ENCODE results near the gene NDUFA9.

The NDUFA9 gene

GRCh38 chr12:4648501-4649357 is at the start of gene NDUFA9, which contains the start of gene AKAP3:
NDUFA9 (plus strand) TSS chr12:4649114; CDS start chr12:4649127, 13 bp downstream.
AKAP3 (minus strand) TSS chr12:4649051; CDS start chr12:4638196, 10,855 bp downstream.
- DNase-seq, result peak; percentile 84

- no peak for DNase-seq
These were observed 45.5 kb upstream of the NDUFA9 start for GRCh38 chr12:4603421-4603820.

- DNase-seq, result no peak
These were observed 45.0 kb upstream of the NDUFA9 start for GRCh38 chr12:4603946-4604345.

GRCh38 chr12:4604684-4605193 is 44.2 kb upstream of the NDUFA9 start:
- DNase-seq, result peak; percentile 86

- DNase-seq, result no peak
These were observed 41.9 kb upstream of the NDUFA9 start for GRCh38 chr12:4607056-4607455.

GRCh38 chr12:4609071-4609470 is 39.8 kb upstream of the NDUFA9 start:
- no peak for DNase-seq

GRCh38 chr12:4610481-4610880 is 38.4 kb upstream of the NDUFA9 start:
- no peak for DNase-seq

- no peak for DNase-seq
These were observed 33.2 kb upstream of the NDUFA9 start for GRCh38 chr12:4615667-4616066.

- no peak for DNase-seq
These were observed 27.4 kb upstream of the NDUFA9 start for GRCh38 chr12:4621511-4621910.

GRCh38 chr12:4626543-4626942 is 22.4 kb upstream of the NDUFA9 start:
- no peak for DNase-seq

GRCh38 chr12:4628406-4628805 is 20.5 kb upstream of the NDUFA9 start:
- DNase-seq, result no peak

GRCh38 chr12:4630262-4630661 is 18.7 kb upstream of the NDUFA9 start:
- DNase-seq, result no peak

GRCh38 chr12:4643747-4644146 is 5.2 kb upstream of the NDUFA9 start:
- no peak for DNase-seq

GRCh38 chr12:4645023-4645422 is 3.9 kb upstream of the NDUFA9 start:
- no peak for DNase-seq

- peak; percentile 1 for DNase-seq
These were observed 812 bp upstream of the NDUFA9 start for GRCh38 chr12:4648104-4648500.

GRCh38 chr12:4649358-4649661 is 396 bp downstream of the NDUFA9 start:
- DNase-seq, result no peak

GRCh38 chr12:4653257-4653656 is 4.3 kb downstream of the NDUFA9 start:
- DNase-seq, result no peak

- no peak for DNase-seq
These were observed 4.8 kb downstream of the NDUFA9 start for GRCh38 chr12:4653691-4654090.

- no peak for DNase-seq
These were observed 15.1 kb downstream of the NDUFA9 start for GRCh38 chr12:4663971-4664505.

- no peak for DNase-seq
These were observed 16.3 kb downstream of the NDUFA9 start for GRCh38 chr12:4665236-4665635.

- DNase-seq, result no peak
These were observed 30.8 kb downstream of the NDUFA9 start for GRCh38 chr12:4679711-4680110.

- DNase-seq, result no peak
These were observed 32.8 kb downstream of the NDUFA9 start for GRCh38 chr12:4681732-4682131.

GRCh38 chr12:4685317-4685716 is 36.4 kb downstream of the NDUFA9 start:
- DNase-seq, result no peak

GRCh38 chr12:4690760-4691159 is 41.8 kb downstream of the NDUFA9 start:
- DNase-seq, result no peak
